GM19328 (cell line): ENCODE measurements around the gene SH3BP5.
A peak's percentile ranks its signal among the peaks of the same experiment; 100 is the strongest.

Source experiments
- ATAC-seq: cut with Tn5 transposase; IDR thresholded peaks from one replicate; pipeline ENCODE4 v1.9.1; 2021; ENCODE audit warnings: mild to moderate bottlenecking, moderate library complexity; ENCODE audit not compliant: unreplicated experiment

SH3BP5 gene

GRCh38 chr3:15207836-15208504, 124.4 kb downstream of the SH3BP5 start:
- no peak for ATAC-seq

DNA sequence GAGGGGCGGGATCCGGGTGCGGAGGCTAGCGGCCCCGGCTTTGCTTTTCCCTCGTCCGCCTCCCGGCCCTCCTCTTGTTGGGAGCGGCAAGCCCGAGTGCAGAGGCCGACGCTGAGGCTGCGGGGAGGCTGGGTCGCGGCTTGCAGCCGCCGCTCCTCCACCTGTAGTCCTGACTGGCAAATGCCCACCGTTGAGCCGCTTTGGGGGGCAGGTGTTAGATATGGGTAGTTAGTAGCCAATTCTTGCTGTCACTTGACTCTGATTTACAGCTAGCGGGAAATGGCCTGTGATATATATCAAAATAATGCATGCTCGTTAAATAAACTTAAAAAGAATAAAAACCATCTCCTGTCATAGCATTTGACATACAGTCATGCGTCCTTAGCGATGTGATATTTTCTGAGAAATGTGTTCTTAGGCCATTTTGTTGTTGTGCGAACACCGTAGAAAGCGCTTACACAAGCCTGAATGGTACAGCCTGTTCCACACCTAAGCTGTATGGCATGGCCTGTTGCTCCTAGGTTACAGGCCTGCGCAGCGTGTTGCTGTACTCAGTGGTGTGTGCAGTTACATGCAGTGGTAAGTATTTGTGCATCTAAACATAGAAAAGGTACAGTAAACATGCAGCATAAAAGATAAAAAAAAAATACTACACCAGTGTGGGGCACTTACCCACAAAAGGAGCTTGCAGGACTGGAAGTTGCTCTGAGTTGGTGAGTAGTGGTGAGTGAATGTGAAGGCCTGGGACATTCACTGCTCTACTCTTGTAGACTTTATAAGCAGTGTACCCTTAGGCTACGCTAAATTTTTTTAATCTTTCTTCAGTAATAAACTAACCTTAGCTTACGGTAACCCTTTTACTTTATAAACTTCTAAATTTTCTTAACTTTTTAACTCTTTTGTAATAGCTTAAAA, 125.5 kb downstream of the SH3BP5 start:
- ATAC-seq, result peak; percentile 32

GRCh38 chr3:15205934-15206661, 126.3 kb downstream of the SH3BP5 start, which contains the start of gene CAPN7:
CAPN7 (plus strand) TSS chr3:15206246; CDS start chr3:15206496, 250 bp downstream.
- ATAC-seq, result peak; percentile 80

DNA sequence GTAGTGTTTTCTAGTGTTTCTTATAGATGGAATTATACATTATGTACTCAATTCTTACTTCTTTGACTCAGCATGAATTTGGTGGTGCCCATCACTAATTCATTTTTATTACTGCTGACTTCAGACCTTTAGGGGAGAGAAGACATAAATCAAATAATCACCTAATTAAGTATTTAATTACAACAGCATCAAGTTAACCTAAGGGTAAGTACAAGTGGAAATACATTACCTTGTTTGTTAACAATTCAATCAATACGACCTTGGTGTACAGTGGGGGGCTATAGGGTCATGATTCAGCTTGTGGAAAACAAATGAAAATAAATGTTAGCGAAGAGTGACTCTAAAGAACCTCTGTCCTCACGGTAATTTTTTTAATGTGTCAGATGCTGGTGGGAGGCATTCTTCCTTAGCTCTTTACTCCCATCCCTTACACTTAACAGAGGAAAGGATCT, 126.9 kb downstream of the SH3BP5 start:
- no peak for ATAC-seq
